Daoy (cell line): ENCODE measurements around the gene ATF4. TPM values are rescaled to one million over a fixed set of nuclear protein-coding genes. Genes with fewer than 3 reads are reported as not detected.
"Not testable (repeated sequence)": the region's sequence is repeated elsewhere in the genome, so short reads cannot be mapped to it uniquely, and the experiment has no call there.

ENCODE experiments used
- DNase-seq: peaks from one replicate; pipeline ENCODE4 v3.0.0-alpha.2; 2015; ENCODE audit warnings: low read depth
- total RNA-seq: library from RNA; depleted of rRNA; stranded (reverse); fragments of >200 nt; shearing (Covaris generic); gene quantifications from 2 replicates; pipeline ENCODE4 v1.2.3, GENCODE V29; 2014

The ATF4 gene
- total RNA-seq, 1 experiment from 2014 or later = 241 TPM

GRCh38 chr22:39489094-39490068 lies 31.0 kb upstream of the ATF4 start:
- DNase-seq = no peak

DNA sequence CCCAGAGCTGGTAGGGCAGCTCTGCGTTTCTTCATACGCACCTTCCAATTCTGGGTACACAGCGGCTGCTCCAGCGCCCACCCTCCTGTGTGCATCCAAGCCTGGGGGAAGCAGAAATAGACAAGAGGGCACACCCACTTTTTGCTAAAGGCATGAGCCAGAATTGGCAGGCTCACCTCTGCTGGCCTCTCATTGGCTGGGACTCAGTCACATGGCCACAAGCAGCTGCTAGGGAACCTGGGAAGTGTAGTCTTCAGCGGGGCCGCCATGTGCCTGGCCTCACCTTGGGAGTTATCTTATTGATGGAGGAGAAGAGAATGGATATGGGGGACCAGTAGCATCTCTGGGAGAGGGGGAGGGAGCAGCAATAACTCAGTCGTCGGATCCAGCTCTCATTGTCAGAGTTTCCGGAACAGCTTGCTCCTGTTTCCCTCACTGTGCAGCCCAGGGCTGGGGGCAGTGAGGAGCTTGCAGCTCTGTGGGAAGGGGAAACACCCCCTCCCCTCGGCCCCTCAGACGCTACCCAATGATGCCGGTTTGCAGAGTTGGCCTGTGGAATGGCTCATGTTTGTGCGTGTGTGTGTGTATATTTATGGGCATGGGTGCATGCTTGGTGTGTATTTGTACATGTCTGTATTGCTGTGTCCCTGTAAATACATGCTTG lies 30.1 kb upstream of the ATF4 start:
- peak; percentile 86 for DNase-seq

GRCh38 chr22:39490966-39491680 lies 29.2 kb upstream of the ATF4 start:
- DNase-seq = no peak

GRCh38 chr22:39491696-39492095 lies 28.7 kb upstream of the ATF4 start:
- no peak for DNase-seq

- DNase-seq = no peak
Measured at GRCh38 chr22:39492186-39492585, 28.2 kb upstream of the ATF4 start.

DNA sequence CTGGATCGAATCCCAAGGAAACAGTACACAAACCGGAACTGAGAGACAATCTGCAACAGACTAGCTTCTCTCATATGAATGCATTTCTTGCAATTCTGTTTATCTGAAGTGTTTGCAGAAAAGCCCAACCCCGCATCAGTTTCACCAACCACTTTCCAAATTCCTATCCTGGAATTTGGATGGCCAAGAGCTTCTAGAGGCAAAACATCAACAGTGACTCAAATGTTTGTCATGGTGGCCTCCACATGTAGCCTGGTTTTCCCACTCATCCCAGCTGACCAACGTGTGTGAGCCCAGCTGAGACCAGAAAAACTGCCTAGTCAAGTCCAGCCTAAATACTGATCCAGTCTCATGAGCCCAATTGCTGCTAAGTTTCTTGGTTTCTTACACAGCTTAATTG lies 26.6 kb upstream of the ATF4 start:
- peak; percentile 62 for DNase-seq

DNA sequence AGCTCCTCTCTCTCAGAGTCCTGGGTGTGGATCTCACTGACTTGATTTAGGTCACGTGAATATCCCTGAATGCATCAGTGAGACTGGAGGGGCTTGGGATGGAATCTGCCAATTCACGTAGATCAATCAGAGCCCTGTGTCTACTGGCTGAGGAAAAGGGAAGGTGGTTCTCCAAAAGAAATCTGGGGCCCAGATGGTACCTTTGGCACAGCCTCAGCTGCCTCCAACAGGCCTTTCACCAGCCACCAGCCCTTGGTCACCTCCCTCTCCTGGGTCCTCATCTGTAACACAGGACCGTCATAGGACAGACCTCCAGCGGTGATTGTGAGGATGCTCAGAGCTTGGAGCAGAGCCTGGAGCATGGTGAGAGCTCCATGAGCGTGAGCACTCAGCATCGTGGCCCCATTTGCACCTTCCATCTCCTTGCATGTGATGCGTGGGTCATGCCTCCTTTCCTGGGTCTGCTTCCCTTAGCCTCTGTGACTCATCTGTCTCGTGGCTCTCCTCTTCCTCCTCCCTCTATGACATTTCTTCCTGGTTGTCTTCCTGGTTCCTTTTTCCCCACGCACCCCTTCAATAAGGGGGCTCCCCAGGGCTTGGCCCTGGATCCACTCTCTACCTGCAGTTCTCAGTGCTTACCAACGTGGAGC lies 25.8 kb upstream of the ATF4 start:
- no peak for DNase-seq

- DNase-seq = peak; percentile 62
Measured at GRCh38 chr22:39496131-39496838, 24.1 kb upstream of the ATF4 start.

- no peak for DNase-seq
Measured at GRCh38 chr22:39497429-39497828, 22.9 kb upstream of the ATF4 start.

GRCh38 chr22:39498368-39498767 lies 22.0 kb upstream of the ATF4 start:
- no peak for DNase-seq

DNA sequence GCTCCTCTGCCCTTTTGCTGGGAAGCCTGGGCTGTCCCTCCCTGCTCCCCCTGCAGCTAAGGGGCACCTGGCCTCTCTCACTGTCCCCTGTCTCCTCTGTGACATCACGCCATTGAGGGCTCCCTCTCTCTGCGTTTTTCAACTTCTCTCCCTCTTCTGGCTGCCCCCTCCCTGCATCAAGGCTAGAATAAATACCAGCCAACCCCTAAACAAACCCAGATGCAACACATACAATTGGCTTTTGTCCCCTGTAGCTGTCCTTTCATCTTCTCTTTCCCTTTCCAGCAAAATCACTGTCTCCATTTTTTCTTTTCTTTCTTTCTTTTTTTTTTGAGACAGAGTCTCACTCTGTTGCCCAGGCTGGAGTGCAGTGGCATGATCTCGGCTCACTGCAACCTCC lies 21.6 kb upstream of the ATF4 start:
- no peak for DNase-seq

GRCh38 chr22:39500101-39500500 lies 20.3 kb upstream of the ATF4 start:
- DNase-seq = no peak

- no peak for DNase-seq
Measured at GRCh38 chr22:39501644-39502108, 18.7 kb upstream of the ATF4 start.

- DNase-seq = peak; percentile 97
Measured at GRCh38 chr22:39502109-39502788, 18.1 kb upstream of the ATF4 start, which contains the start of gene MIEF1. Gene MIEF1, plus strand, starts transcription at chr22:39502290. Its CDS starts 9,005 bp downstream, at chr22:39511295.

DNA sequence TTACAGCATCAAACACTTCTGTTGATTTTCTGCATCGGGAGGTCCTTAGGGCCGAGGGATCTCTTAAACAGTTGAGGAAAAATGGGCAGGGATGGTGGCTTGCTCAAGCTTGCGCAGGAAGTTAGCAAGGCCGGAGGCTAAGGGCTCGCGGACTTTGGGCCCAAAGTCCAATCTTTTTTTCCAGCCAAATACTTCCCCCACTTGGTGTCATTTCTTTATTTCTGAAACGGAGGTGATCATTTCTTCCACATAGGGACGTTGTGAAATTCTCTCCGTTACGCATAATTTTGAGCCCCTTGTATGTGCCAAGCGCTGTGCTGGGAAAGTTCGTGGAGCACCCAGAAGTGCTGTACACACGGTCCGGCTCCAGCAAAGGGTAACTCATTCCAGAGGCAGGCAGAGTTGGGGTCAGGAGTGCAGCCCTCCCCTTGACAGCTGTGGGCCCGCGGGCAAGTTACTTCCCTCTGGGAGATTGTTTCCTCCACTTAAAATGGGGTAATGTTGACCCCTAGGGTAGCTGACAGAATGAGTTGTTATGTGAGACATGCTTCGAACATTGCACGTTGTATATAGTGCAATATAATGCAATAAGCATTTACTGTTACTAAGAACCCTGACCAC lies 17.5 kb upstream of the ATF4 start:
- no peak for DNase-seq

DNA sequence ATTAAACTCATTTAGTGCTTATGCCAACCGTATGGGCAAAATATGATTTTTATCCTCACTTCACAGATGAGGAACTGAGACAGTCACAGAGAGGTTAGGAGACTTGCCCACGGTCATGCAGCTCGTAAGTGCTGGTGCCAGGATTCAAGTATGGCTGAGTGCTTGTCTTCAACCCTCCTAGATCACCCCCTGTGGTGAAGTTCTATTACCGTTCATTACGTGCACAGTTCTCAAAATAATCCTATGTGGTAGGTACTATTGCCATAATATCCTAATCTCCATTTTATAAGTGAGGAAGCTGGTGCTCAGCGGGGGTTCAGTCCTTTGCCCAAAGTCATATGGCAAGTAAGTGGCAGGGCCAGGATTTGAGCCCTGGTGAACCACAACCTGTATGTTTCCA lies 16.7 kb upstream of the ATF4 start:
- no peak for DNase-seq

DNA sequence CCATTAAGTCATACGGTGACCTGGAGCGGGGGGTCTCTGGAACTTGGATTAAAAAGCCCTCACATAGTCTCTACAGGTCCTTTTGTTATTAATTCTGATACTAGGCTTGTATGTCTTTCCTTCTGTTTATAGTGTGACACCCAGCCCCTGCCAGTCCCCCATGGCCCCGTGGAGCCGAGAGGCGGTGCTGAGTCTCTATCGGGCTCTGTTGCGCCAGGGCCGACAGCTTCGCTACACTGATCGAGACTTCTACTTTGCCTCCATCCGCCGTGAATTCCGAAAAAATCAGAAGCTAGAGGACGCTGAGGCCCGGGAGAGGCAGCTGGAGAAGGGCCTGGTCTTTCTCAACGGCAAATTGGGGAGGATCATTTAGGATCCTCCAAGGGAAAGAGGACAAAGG lies 16.3 kb upstream of the ATF4 start:
- DNase-seq = no peak

- not testable (repeated sequence) for DNase-seq
Measured at GRCh38 chr22:39507021-39507420, 13.3 kb upstream of the ATF4 start.

DNA sequence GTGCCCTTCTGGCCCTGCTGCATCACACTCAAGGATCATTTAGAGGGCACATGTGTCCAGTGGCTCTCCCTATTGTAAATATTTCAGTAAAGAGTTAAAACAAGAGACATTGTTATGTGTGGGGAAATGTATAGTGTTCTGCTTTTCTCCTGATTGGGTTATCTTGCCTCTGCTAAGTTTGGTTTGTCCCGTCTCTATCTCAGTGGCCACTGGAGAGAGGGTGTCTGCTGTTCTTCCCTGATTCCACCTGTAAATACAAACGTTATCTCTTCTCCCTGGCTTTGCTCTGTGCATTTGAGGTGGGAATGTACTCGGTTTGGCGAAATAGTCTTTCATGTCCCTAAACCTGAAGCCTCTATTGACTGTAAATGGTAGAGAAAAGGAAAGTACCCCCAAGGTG lies 12.0 kb upstream of the ATF4 start:
- DNase-seq = no peak
